HEK293 (cell line): ENCODE data around the gene RRP12.
A peak's percentile ranks its signal among the peaks of the same experiment; 100 is the strongest.

ENCODE experiments used
- CTCF ChIP-seq: fragments of 450-650 bp; formaldehyde crosslinking; IDR thresholded peaks from 2 replicates; pipeline ENCODE4 v1.5.1; 2016; ENCODE audit warnings: missing biosample characterization, missing genetic modification characterization
- IKZF3 ChIP-seq: fragments of 450-650 bp; IDR thresholded peaks from 2 replicates; pipeline ENCODE4 v1.5.0; 2018; ENCODE audit warnings: missing biosample characterization, mild to moderate bottlenecking, missing genetic modification characterization, moderate library complexity
- KLF9 ChIP-seq: fragments of 450-650 bp; formaldehyde crosslinking; IDR thresholded peaks from 2 replicates; pipeline ENCODE4 v1.5.1; 2016; ENCODE audit warnings: missing biosample characterization, missing genetic modification characterization, low read depth
- OSR2 ChIP-seq: fragments of 450-650 bp; formaldehyde crosslinking; IDR thresholded peaks from 2 replicates; pipeline ENCODE4 v1.5.1; 2016; ENCODE audit warnings: missing biosample characterization, missing genetic modification characterization
- PRDM10 ChIP-seq: fragments of 450-650 bp; formaldehyde crosslinking; IDR thresholded peaks from 2 replicates; pipeline ENCODE4 v1.5.1; 2016; ENCODE audit warnings: missing biosample characterization, missing genetic modification characterization
- ZBTB17 ChIP-seq: fragments of 450-650 bp; formaldehyde crosslinking; IDR thresholded peaks from 2 replicates; pipeline ENCODE4 v1.5.1; 2016; ENCODE audit warnings: missing biosample characterization, missing genetic modification characterization
- ZBTB20 ChIP-seq: fragments of 450-650 bp; formaldehyde crosslinking; IDR thresholded peaks from 2 replicates; pipeline ENCODE4 v1.5.1; 2016; ENCODE audit warnings: missing biosample characterization, missing genetic modification characterization
- ZBTB21 ChIP-seq: fragments of 450-650 bp; formaldehyde crosslinking; IDR thresholded peaks from 2 replicates; pipeline ENCODE4 v1.5.1; 2017; ENCODE audit warnings: missing biosample characterization, missing genetic modification characterization
- ZEB2 ChIP-seq: fragments of 450-650 bp; formaldehyde crosslinking; IDR thresholded peaks from 2 replicates; pipeline ENCODE4 v1.5.1; 2016; ENCODE audit warnings: missing biosample characterization, missing genetic modification characterization
- ZFP41 ChIP-seq: fragments of 450-650 bp; formaldehyde crosslinking; IDR thresholded peaks from 2 replicates; pipeline ENCODE4 v1.5.1; 2016; ENCODE audit warnings: missing biosample characterization, missing genetic modification characterization, borderline replicate concordance
- ZNF19 ChIP-seq: fragments of 450-650 bp; formaldehyde crosslinking; IDR thresholded peaks from 2 replicates; pipeline ENCODE4; 2016; ENCODE audit warnings: missing biosample characterization, missing genetic modification characterization, low read depth
- ZNF2 ChIP-seq: fragments of 450-650 bp; formaldehyde crosslinking; IDR thresholded peaks from 2 replicates; pipeline ENCODE4 v1.5.1; 2016; ENCODE audit warnings: missing biosample characterization, missing genetic modification characterization
- ZNF24 ChIP-seq: fragments of 450-650 bp; formaldehyde crosslinking; IDR thresholded peaks from 2 replicates; pipeline ENCODE4 v1.5.1; 2016; ENCODE audit warnings: missing biosample characterization, missing genetic modification characterization
- ZNF324 ChIP-seq: fragments of 450-650 bp; formaldehyde crosslinking; IDR thresholded peaks from 2 replicates; pipeline ENCODE4 v1.5.1; 2016; ENCODE audit warnings: missing biosample characterization, missing genetic modification characterization
- ZNF394 ChIP-seq: fragments of 450-650 bp; formaldehyde crosslinking; IDR thresholded peaks from 2 replicates; pipeline ENCODE4 v1.5.1; 2016; ENCODE audit warnings: missing biosample characterization, missing genetic modification characterization, mild to moderate bottlenecking, moderate library complexity, borderline replicate concordance
- ZNF530 ChIP-seq: fragments of 450-650 bp; formaldehyde crosslinking; IDR thresholded peaks from 2 replicates; pipeline ENCODE4 v1.5.1; 2016; ENCODE audit warnings: low read depth, missing biosample characterization, missing genetic modification characterization
- ZNF580 ChIP-seq: fragments of 450-650 bp; formaldehyde crosslinking; IDR thresholded peaks from 2 replicates; pipeline ENCODE4 v1.5.1; 2016; ENCODE audit warnings: missing biosample characterization, missing genetic modification characterization
- ZNF677 ChIP-seq: fragments of 450-650 bp; IDR thresholded peaks from 2 replicates; pipeline ENCODE4 v1.5.0; 2018; ENCODE audit warnings: missing biosample characterization, mild to moderate bottlenecking, missing genetic modification characterization, moderate library complexity
- ZNF76 ChIP-seq: fragments of 450-650 bp; formaldehyde crosslinking; IDR thresholded peaks from 2 replicates; pipeline ENCODE4; 2016; ENCODE audit warnings: low read depth, missing biosample characterization, missing genetic modification characterization, borderline replicate concordance
- ZNF776 ChIP-seq: fragments of 450-650 bp; formaldehyde crosslinking; IDR thresholded peaks from 2 replicates; pipeline ENCODE4 v1.5.0; 2017; ENCODE audit warnings: missing biosample characterization, missing genetic modification characterization, borderline replicate concordance
- ZSCAN18 ChIP-seq: fragments of 450-650 bp; formaldehyde crosslinking; IDR thresholded peaks from 2 replicates; pipeline ENCODE4 v1.5.1; 2016; ENCODE audit warnings: missing biosample characterization, missing genetic modification characterization
- ZSCAN30 ChIP-seq: fragments of 450-650 bp; IDR thresholded peaks from 2 replicates; pipeline ENCODE4 v1.5.1; 2018; ENCODE audit warnings: missing biosample characterization, mild to moderate bottlenecking, missing genetic modification characterization, moderate library complexity
- TF ChIP-seq, protein P1 (sequence below): fragments of 450-650 bp; IDR thresholded peaks from 2 replicates; pipeline ENCODE4 v1.5.1; 2018; ENCODE audit warnings: missing biosample characterization, missing genetic modification characterization
- TF ChIP-seq, protein P2 (sequence below): fragments of 450-650 bp; formaldehyde crosslinking; conservative IDR thresholded peaks from 2 replicates; pipeline ENCODE4 v1.5.1; 2016; ENCODE audit warnings: low read depth, missing biosample characterization, missing genetic modification characterization

RRP12 gene

DNA sequence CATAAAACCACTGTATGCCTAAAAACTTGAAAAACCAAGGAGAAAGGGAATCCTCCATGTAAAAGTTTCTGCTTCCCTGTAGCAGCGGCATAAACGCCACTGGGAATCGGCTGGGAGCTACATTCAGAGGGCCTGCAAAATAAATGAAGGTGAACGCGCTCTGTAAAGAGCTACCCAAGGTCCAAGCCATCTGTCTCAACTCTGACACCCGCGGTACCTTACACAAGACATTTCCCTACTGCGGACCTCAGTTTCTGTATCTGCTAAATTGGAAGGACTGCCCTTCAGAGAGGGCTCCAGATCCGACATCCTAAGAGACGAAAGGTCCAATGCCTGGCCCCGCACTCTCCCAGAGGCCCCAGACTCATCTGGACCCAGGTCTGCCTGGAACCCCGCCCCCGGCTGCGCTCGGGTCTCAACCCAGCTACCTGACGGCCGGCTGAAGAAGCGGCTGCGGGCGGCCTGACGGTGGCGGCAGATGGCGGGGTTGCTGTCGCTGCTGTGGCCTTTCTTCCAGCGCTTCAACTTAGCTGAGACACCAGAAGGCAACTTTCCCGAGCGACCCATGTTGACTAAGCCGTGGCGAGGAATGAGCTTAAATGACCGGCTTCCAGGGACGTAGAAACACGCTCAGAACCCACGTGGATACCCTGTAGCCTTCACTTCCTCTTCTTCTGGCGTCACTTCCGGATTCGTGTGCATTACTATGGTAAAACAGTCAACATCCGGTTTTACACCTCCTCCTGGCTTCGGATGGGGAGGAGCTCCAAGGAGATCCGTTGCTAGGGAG lies at the start of gene RRP12 (continued):
- TF ChIP-seq PRDM10 (tag by site-specific recombination) (peak; percentile 22; the same call in 1 of the 2 replicates), ZNF394 (0 out of 2 replicates have a peak, but pooled peaks have one; percentile 33), ZBTB21 (tag by site-specific recombination) (peak; percentile 99), ZNF19 (tag by site-specific recombination) (no peak), OSR2 (0 out of 2 replicates have a peak, but pooled peaks have one; percentile 41), ZBTB20 (peak; percentile 59; the same call in 1 of the 2 replicates), ZSCAN18 (no peak), ZNF24 (peak; percentile 18; the same call in 1 of the 2 replicates), ZNF776 (tag by site-specific recombination) (no peak), ZFP41 (no peak), IKZF3 (tag by site-specific recombination) (peak; percentile 50; the same call in 1 of the 2 replicates), ZNF580 (tag by site-specific recombination) (peak; percentile 99), KLF9 (peak; percentile 74), ZNF2 (tag by site-specific recombination) (peak; percentile 93), ZEB2 (tag by site-specific recombination) (peak; percentile 36; the same call in 1 of the 2 replicates), ZNF677 (tag by site-specific recombination) (no peak), ZNF324 (tag by site-specific recombination) (0 out of 2 replicates have a peak, but pooled peaks have one; percentile 27), ZNF76 (tag by site-specific recombination) (peak; percentile 73), ZSCAN30 (tag by site-specific recombination) (0 out of 2 replicates have a peak, but pooled peaks have one; percentile 23), CTCF (tag by site-specific recombination) (peak; percentile 58; the same call in 1 of the 2 replicates), ZNF530 (tag by site-specific recombination) (no peak), ZBTB17 (tag by site-specific recombination) (peak; percentile 93)
- TF ChIP-seq, protein P1, sequence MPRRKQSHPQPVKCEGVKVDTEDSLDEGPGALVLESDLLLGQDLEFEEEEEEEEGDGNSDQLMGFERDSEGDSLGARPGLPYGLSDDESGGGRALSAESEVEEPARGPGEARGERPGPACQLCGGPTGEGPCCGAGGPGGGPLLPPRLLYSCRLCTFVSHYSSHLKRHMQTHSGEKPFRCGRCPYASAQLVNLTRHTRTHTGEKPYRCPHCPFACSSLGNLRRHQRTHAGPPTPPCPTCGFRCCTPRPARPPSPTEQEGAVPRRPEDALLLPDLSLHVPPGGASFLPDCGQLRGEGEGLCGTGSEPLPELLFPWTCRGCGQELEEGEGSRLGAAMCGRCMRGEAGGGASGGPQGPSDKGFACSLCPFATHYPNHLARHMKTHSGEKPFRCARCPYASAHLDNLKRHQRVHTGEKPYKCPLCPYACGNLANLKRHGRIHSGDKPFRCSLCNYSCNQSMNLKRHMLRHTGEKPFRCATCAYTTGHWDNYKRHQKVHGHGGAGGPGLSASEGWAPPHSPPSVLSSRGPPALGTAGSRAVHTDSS (tag by site-specific recombination) = peak; percentile 75
- TF ChIP-seq, protein P2, sequence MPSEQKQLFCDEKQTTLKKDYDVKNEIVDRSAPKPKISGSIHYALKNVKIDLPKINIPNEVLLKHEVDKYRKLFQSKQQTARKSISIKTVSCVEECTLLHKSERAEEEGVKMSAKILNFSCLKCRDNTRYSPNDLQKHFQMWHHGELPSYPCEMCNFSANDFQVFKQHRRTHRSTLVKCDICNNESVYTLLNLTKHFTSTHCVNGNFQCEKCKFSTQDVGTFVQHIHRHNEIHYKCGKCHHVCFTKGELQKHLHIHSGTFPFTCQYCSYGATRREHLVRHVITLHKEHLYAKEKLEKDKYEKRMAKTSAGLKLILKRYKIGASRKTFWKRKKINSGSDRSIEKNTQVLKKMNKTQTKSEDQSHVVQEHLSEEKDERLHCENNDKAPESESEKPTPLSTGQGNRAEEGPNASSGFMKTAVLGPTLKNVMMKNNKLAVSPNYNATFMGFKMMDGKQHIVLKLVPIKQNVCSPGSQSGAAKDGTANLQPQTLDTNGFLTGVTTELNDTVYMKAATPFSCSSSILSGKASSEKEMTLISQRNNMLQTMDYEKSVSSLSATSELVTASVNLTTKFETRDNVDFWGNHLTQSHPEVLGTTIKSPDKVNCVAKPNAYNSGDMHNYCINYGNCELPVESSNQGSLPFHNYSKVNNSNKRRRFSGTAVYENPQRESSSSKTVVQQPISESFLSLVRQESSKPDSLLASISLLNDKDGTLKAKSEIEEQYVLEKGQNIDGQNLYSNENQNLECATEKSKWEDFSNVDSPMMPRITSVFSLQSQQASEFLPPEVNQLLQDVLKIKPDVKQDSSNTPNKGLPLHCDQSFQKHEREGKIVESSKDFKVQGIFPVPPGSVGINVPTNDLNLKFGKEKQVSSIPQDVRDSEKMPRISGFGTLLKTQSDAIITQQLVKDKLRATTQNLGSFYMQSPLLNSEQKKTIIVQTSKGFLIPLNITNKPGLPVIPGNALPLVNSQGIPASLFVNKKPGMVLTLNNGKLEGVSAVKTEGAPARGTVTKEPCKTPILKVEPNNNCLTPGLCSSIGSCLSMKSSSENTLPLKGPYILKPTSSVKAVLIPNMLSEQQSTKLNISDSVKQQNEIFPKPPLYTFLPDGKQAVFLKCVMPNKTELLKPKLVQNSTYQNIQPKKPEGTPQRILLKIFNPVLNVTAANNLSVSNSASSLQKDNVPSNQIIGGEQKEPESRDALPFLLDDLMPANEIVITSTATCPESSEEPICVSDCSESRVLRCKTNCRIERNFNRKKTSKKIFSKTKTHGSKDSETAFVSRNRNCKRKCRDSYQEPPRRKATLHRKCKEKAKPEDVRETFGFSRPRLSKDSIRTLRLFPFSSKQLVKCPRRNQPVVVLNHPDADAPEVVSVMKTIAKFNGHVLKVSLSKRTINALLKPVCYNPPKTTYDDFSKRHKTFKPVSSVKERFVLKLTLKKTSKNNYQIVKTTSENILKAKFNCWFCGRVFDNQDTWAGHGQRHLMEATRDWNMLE = peak; percentile 94; the same call in 1 of the 2 replicates
